Tibial artery (tissue), 4 donors: ENCODE measurements around the gene KLF13.

Source experiments
- DNase-seq, 2 donors: peaks; one replicate each; pipeline ENCODE4 v3.0.0-alpha.2; 2019
- H3K27ac ChIP-seq, 2 donors: fragments of 200-600 bp; sonication (generic) in 1 of 2; 1 replicate in 1 of 2; 2 replicates in 1 of 2; pipeline ENCODE4 v1.5.1; 2018 to 2019; ENCODE audit warnings: mild to moderate bottlenecking in 1 of 2
- H3K27me3 ChIP-seq, 2 donors: fragments of 200-600 bp; sonication (generic) in 1 of 2; one replicate each; pipeline versions ENCODE4 v1.5.1 to v1.6.0; 2016 to 2019
- H3K36me3 ChIP-seq, 3 donors: fragments of 200-600 bp; sonication (generic) in 2 of 3; one replicate each; pipeline ENCODE4 v1.5.1; 2016 to 2019; ENCODE audit warnings: mild to moderate bottlenecking in 2 of 3
- H3K4me1 ChIP-seq, 4 donors: fragments of 200-600 bp; sonication (generic) in 2 of 4; 1 replicate in 3 of 4; 2 replicates in 1 of 4; pipeline ENCODE4 v1.5.1; 2016 to 2019
- H3K4me3 ChIP-seq, 2 donors: fragments of 200-600 bp; sonication (generic) in 1 of 2; 1 replicate in 1 of 2; 2 replicates in 1 of 2; pipeline ENCODE4 v1.5.1; 2018 to 2019; ENCODE audit warnings: mild to moderate bottlenecking in 2 of 2
- H3K9me3 ChIP-seq, 3 donors: fragments of 200-600 bp; sonication (generic) in 1 of 3; one replicate each; pipeline ENCODE4 v1.5.1; 2016 to 2019
- CTCF ChIP-seq, 2 experiments: fragments of 200-600 bp in 1 of 2; fragments of 450-650 bp in 1 of 2; IDR thresholded peaks; one replicate each; pipeline ENCODE4 v1.5.1; 2017 to 2019; ENCODE audit warnings: antibody characterized with exemption in 2 of 2, mild to moderate bottlenecking in 1 of 2, moderate library complexity in 1 of 2
- intact Hi-C: fragments of 100-400 bp; cut with DNase I; formaldehyde crosslinking; loops from one replicate; pipeline ENCODE4 v1.15.0; 2023; ENCODE audit warnings: low total_unique reads

The KLF13 gene

GRCh38 chr15:31397851-31398661, 71.4 kb downstream of the KLF13 start:
- no peak overlapping the region for H3K4me3 ChIP-seq
- peak overlapping the region; percentile 73 to 89 for H3K27ac ChIP-seq
- intact Hi-C loops: no loop called here
- no peak for DNase-seq
- peaks cover 7 to 61% (median 40%) of the 10 kb centered on the region in 4 donors for H3K4me1 ChIP-seq
- H3K36me3 ChIP-seq: no peaks in the 10 kb centered on the region
- no peaks in the 10 kb centered on the region for H3K27me3 ChIP-seq
- no peak for TF ChIP-seq CTCF (IDR thresholded peaks at IDR 0.05)
- no peaks in the 10 kb centered on the region for H3K9me3 ChIP-seq

GRCh38 chr15:31398677-31399301, 72.2 kb downstream of the KLF13 start:
- Histone ChIP-seq H3K27ac (peak overlapping the region; percentile 73 to 89), H3K36me3 (no peaks in the 10 kb centered on the region), H3K4me3 (no peak overlapping the region), H3K4me1 (peaks cover 7 to 64% (median 43%) of the 10 kb centered on the region in 4 donors), H3K9me3 (no peaks in the 10 kb centered on the region), H3K27me3 (no peaks in the 10 kb centered on the region)
- TF ChIP-seq CTCF (IDR thresholded peaks at IDR 0.05): no peak
- intact Hi-C loops: no loop called here
- no peak for DNase-seq

- H3K9me3 ChIP-seq: no peaks in the 10 kb centered on the region
- no peaks in the 10 kb centered on the region for H3K36me3 ChIP-seq
- intact Hi-C loops: no loop called here
- no peak for DNase-seq
- H3K27me3 ChIP-seq: no peaks in the 10 kb centered on the region
- H3K4me1 ChIP-seq: peaks cover 7 to 68% (median 43%) of the 10 kb centered on the region in 4 donors
- H3K27ac ChIP-seq: peak overlapping the region in 1 of 2 donors; percentile 89
- TF ChIP-seq CTCF (IDR thresholded peaks at IDR 0.05): no peak
- H3K4me3 ChIP-seq: no peak overlapping the region
Observed at GRCh38 chr15:31399544-31400171, 73.0 kb downstream of the KLF13 start.

GRCh38 chr15:31400222-31400927, 73.7 kb downstream of the KLF13 start:
- Histone ChIP-seq H3K9me3 (no peaks in the 10 kb centered on the region), H3K27ac (peak overlapping the region; percentile 12 to 89), H3K4me1 (peaks cover 7 to 68% (median 43%) of the 10 kb centered on the region in 4 donors), H3K27me3 (no peaks in the 10 kb centered on the region), H3K36me3 (no peaks in the 10 kb centered on the region), H3K4me3 (no peak overlapping the region)
- TF ChIP-seq CTCF (IDR thresholded peaks at IDR 0.05): no peak
- intact Hi-C loops: no loop called here
- DNase-seq: no peak

GRCh38 chr15:31401282-31401681, 74.6 kb downstream of the KLF13 start:
- Histone ChIP-seq H3K9me3 (no peaks in the 10 kb centered on the region), H3K4me1 (peaks cover 7 to 67% (median 43%) of the 10 kb centered on the region in 4 donors), H3K36me3 (no peaks in the 10 kb centered on the region), H3K27me3 (no peaks in the 10 kb centered on the region), H3K27ac (peak overlapping the region; percentile 88 to 89), H3K4me3 (no peak overlapping the region)
- DNase-seq: no peak
- intact Hi-C loops: no loop called here
- TF ChIP-seq CTCF (IDR thresholded peaks at IDR 0.05): no peak
